Smooth muscle cell (in vitro differentiated cells): Measurements from ENCODE around the gene PADI1. TPM values are rescaled to one million over a fixed set of nuclear protein-coding genes. Genes with fewer than 3 reads are reported as not detected.

Experiments
- DNase-seq: peaks from one replicate; lab custom pipeline; 2025; ENCODE audit not compliant: unreplicated experiment; lab: John Stamatoyannopoulos, UW
- H2AFZ ChIP-seq: fragments of 200-600 bp; sonication (generic); 2 replicates; pipeline ENCODE4 v1.6.0; 2016; ENCODE audit warnings: antibody characterized with exemption, low read depth, mild to moderate bottlenecking
- H3F3A ChIP-seq: fragments of 200-600 bp; sonication (generic); 2 replicates; pipeline ENCODE4 v1.6.0; 2017; ENCODE audit warnings: antibody characterized with exemption, low read depth
- H3K27ac ChIP-seq: fragments of 200-600 bp; sonication (generic); 2 replicates; pipeline ENCODE4 v1.5.1; 2016; ENCODE audit warnings: low read depth, mild to moderate bottlenecking
- H3K27me3 ChIP-seq: fragments of 200-600 bp; sonication (generic); 2 replicates; pipeline ENCODE4 v1.6.1; 2016; ENCODE audit warnings: low read depth, mild to moderate bottlenecking
- H3K36me3 ChIP-seq: fragments of 200-600 bp; sonication (generic); 2 replicates; pipeline ENCODE4 v1.5.1; 2016; ENCODE audit warnings: low read depth
- H3K4me1 ChIP-seq: fragments of 200-600 bp; sonication (generic); 2 replicates; pipeline ENCODE4 v1.5.1; 2016; ENCODE audit warnings: low read depth
- H3K4me2 ChIP-seq: fragments of 200-600 bp; sonication (generic); 2 replicates; pipeline ENCODE4 v1.6.0; 2016; ENCODE audit warnings: mild to moderate bottlenecking
- H3K4me3 ChIP-seq: fragments of 200-600 bp; sonication (generic); 2 replicates; pipeline ENCODE4 v1.5.1; 2016; ENCODE audit warnings: mild to moderate bottlenecking
- H3K79me2 ChIP-seq: fragments of 200-600 bp; sonication (generic); 2 replicates; pipeline ENCODE4 v1.6.0; 2016; ENCODE audit warnings: low read depth, mild to moderate bottlenecking
- H3K9ac ChIP-seq: fragments of 200-600 bp; sonication (generic); 2 replicates; pipeline ENCODE4 v1.6.0; 2016; ENCODE audit warnings: low read depth
- H3K9me3 ChIP-seq: fragments of 200-600 bp; sonication (generic); replicated peaks from 2 replicates; pipeline ENCODE4 v1.5.1; 2016; ENCODE audit warnings: low read depth
- H4K20me1 ChIP-seq: fragments of 200-600 bp; sonication (generic); 2 replicates; pipeline ENCODE4 v1.6.0; 2016; ENCODE audit warnings: low read depth
- CTCF ChIP-seq: fragments of 200-600 bp; sonication (generic); IDR thresholded peaks from 2 replicates; pipeline ENCODE4 v1.5.1; 2017; ENCODE audit warnings: borderline replicate concordance, mild to moderate bottlenecking, antibody characterized with exemption; ENCODE audit not compliant: insufficient read depth, poor library complexity, severe bottlenecking
- WGBS: methylation state at CpG from one replicate; pipeline ENCODE4 v1.1.7; 2016; ENCODE audit warnings: low lambda C conversion rate; 5-methylcytosine and 5-hydroxymethylcytosine counted together
- polyA plus RNA-seq: library from polyadenylated mRNA; unstranded; fragments of >200 nt; fragmentation: Nextera tagmentation; extraction: Ambion mirVana; gene quantifications from 2 replicates; pipeline ENCODE4 v1.2.1, GENCODE V29; 2016
- total RNA-seq: library from RNA; depleted of rRNA; stranded (reverse); fragments of >200 nt; gene quantifications from 2 replicates; pipeline ENCODE4 v1.2.3, GENCODE V29; 2014

Gene PADI1
- total and polyA plus RNA-seq, 2 experiments from 2014 or later, result 1.7 TPM; not detected in 1

GRCh38 chr1:17246971-17247370 is 42.0 kb downstream of the PADI1 start:
- Histone ChIP-seq H3F3A (no peaks in the 10 kb centered on the region), H3K27me3 (no peaks in the 10 kb centered on the region), H3K4me3 (no peak overlapping the region), H3K4me1 (peaks cover 13% of the 10 kb centered on the region), H3K79me2 (no peaks in the 10 kb centered on the region), H3K9ac (no peak overlapping the region), H3K36me3 (no peaks in the 10 kb centered on the region), H3K9me3 (no peaks in the 10 kb centered on the region), H3K4me2 (no peak overlapping the region), H2AFZ (no peak overlapping the region), H4K20me1 (no peaks in the 10 kb centered on the region), H3K27ac (no peak overlapping the region)
- DNase-seq, result no peak
- TF ChIP-seq CTCF, result no peak
- 85% methylated on average over 2 of the region's 2 CpGs for WGBS

GRCh38 chr1:17248781-17249180 is 43.9 kb downstream of the PADI1 start, which contains the start of gene PADI3:
TSS of gene PADI3 (plus strand) at chr1:17249098. CDS start at chr1:17249138, 40 bp downstream.
- Histone ChIP-seq H3K4me3 (no peak within 1 kb of the TSS), H3K79me2 (no peaks in the 10 kb centered on the region), H3K27ac (no peak within 1 kb of the TSS), H4K20me1 (no peaks in the 10 kb centered on the region), H3K27me3 (no peaks in the 10 kb centered on the region), H3K9me3 (no peaks in the 10 kb centered on the region), H3K4me2 (no peak within 1 kb of the TSS), H3K36me3 (no peaks in the 10 kb centered on the region), H3K9ac (no peak within 1 kb of the TSS), H2AFZ (no peak within 1 kb of the TSS), H3K4me1 (peaks cover 13% of the 10 kb centered on the region), H3F3A (no peaks in the 10 kb centered on the region)
- WGBS, result 86% methylated on average over 9 of the region's 9 CpGs
- DNase-seq, result no peak
- no peak for TF ChIP-seq CTCF

GRCh38 chr1:17250601-17251000 is 45.7 kb downstream of the PADI1 start:
- Histone ChIP-seq H3F3A (no peaks in the 10 kb centered on the region), H3K4me3 (no peak overlapping the region), H3K9me3 (no peaks in the 10 kb centered on the region), H3K9ac (no peak overlapping the region), H4K20me1 (no peaks in the 10 kb centered on the region), H3K4me1 (peaks cover 1% of the 10 kb centered on the region), H3K36me3 (no peaks in the 10 kb centered on the region), H2AFZ (no peak overlapping the region), H3K27me3 (no peaks in the 10 kb centered on the region), H3K27ac (no peak overlapping the region), H3K79me2 (no peaks in the 10 kb centered on the region), H3K4me2 (no peak overlapping the region)
- no peak for DNase-seq
- 92% methylated on average over 7 of the region's 7 CpGs for WGBS
- TF ChIP-seq CTCF, result no peak

- Histone ChIP-seq H3K27ac (no peak overlapping the region), H3K27me3 (peaks cover 3% of the 10 kb centered on the region), H3K4me3 (no peak overlapping the region), H3K36me3 (no peaks in the 10 kb centered on the region), H3K9ac (no peak overlapping the region), H3K79me2 (no peaks in the 10 kb centered on the region), H2AFZ (no peak overlapping the region), H3F3A (no peaks in the 10 kb centered on the region), H3K9me3 (no peaks in the 10 kb centered on the region), H4K20me1 (no peaks in the 10 kb centered on the region), H3K4me2 (no peak overlapping the region), H3K4me1 (no peaks in the 10 kb centered on the region)
- WGBS, result 82% methylated on average over 5 of the region's 5 CpGs
- TF ChIP-seq CTCF, result no peak
- DNase-seq, result no peak
These were observed 46.3 kb downstream of the PADI1 start for GRCh38 chr1:17251246-17251645.
